Activated gamma-delta T cell treated with anti-CD3 and anti-CD28 coated beads, Interleukin-2, amount 50 U/mL, for 16 hours (primary cell): ENCODE results near the gene AMDHD2.
A peak's percentile ranks its signal among the peaks of the same experiment; 100 is the strongest.
"Not testable (repeated sequence)": the region's sequence is repeated elsewhere in the genome, so short reads cannot be mapped to it uniquely, and the experiment has no call there.

Experiments
- DNase-seq: peaks from one replicate; pipeline ENCODE4 v3.0.0-alpha.2; 2020; ENCODE audit warnings: low read depth

The AMDHD2 gene

DNA sequence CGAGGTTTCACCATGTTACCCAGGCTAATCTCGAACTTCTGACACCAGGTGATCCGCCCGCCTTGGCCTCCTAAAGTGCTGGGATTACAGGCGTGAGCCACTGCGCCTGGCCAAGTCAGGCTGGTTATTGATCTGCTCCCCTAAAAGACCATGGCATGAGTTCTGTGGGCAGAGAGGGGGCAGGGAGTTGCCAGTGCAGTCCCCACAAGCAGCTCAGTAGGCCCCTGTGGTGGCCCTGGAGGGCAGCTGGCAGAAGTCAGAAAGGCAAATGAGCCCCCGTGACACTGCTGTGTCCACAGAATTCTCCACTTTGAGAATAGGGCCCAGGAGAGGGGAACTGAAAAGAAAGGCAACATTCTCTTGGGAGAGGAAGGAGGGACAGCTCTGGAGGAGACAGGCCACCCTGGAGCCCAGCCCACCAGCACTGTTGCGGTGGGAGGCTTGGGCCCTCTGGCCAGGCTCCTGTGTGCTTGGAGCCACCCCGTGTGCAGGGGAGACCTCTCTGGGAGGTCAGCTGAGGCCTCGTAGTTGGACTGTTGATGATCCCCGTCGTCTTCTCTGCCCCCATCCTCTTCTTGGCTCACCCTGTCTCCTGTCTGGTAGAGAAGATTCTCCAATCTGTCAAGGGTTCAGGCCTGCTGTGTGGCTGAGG, 2.1 kb upstream of the AMDHD2 start:
- DNase-seq, result no peak

DNA sequence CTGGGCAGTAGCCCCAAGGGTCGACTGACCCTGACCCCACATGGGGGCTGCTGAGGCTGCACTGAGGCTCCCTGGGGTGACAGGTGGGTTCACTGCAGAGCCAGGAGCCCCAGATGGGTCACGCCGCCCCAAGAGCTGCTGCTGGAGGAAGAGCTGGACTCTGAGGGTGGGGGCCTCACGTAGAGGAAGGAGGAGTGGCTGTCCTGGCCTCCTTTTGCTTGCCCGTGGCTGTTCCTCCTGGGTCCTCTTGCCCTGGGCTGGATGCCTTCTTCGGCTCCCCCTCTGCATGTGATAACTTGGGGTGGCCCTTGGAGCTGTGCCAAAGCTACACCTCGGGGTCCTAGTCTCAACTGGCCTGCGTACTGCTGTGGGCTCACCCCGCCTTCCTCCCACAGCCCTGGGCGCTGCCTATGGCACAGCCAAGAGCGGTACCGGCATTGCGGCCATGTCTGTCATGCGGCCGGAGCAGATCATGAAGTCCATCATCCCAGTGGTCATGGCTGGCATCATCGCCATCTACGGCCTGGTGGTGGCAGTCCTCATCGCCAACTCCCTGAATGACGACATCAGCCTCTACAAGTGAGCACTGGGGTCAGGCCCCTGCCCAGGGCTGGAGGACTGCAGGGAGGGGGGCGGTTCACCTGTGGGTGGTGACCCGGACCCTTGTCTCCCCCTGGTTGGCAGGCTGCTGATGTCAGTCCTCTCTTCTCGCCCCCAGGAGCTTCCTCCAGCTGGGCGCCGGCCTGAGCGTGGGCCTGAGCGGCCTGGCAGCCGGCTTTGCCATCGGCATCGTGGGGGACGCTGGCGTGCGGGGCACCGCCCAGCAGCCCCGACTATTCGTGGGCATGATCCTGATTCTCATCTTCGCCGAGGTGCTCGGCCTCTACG, 1.1 kb upstream of the AMDHD2 start:
- no peak for DNase-seq

DNA sequence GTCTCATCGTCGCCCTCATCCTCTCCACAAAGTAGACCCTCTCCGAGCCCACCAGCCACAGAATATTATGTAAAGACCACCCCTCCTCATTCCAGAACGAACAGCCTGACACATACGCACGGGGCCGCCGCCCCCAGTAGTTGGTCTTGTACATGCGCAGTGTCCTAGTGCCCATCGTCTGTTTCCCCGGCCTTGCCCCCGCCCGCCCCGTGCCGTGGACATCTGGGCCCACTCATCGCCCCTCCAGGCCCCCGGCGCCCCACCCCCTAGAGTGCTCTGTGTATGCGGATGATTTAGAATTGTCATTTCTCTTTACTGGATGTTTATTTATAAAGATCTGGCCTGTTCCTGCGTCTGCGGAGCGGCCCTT, 475 bp upstream of the AMDHD2 start:
- DNase-seq, result no peak

DNA sequence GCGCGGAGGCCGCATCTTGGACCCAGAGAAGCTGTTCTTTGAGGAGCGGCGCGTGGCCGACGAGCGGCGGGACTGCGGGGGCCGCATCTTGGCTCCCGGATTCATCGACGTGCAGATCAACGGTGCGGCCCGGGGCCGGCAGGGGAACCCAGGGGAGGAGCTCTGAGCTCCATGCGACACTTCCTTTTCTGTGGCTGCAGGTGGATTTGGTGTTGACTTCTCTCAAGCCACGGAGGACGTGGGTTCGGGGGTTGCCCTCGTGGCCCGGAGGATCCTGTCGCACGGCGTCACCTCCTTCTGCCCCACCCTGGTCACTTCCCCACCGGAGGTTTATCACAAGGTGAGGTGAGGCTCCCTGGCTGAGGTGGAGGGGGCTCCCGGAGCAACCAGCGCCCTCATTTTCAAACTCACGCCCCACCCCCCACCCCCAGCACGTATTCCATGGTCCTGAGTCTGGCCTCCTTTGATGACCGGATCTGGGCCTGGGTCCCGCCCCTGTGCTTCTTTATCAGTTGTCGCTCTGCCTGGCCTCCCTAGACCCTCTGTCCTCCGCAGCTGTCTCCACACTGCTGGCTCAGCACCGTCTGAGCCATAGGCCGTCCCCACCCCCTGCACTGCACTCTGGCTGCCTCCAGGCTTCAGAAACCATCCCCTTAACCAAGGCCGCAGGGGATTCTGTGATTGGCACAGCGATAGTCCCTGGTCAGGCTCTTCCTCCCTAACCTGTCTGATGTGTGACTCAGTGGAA, 787 bp downstream of the AMDHD2 start:
- peak; percentile 41 for DNase-seq

DNA sequence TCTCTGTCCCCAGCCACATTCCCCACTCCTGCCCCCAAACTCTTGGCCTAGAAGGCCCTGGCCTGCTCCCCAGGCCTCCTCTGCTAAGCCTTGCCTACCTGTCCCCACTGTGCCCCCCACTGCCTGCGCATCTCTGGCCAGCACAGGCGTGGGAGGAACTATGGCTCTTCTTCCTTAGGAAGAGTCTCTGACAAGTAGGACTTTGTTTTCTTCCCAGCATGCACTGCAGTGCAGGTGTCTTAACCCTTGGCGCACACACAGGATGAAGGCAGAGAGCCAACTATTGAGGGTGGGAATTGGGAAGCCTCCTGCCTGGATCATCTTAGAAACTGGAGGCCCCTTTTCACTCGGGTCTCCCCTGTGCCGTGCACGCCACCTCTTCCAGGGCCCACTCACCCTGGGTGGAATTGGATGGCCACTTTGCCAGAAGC, 3.6 kb downstream of the AMDHD2 start:
- no peak for DNase-seq

DNA sequence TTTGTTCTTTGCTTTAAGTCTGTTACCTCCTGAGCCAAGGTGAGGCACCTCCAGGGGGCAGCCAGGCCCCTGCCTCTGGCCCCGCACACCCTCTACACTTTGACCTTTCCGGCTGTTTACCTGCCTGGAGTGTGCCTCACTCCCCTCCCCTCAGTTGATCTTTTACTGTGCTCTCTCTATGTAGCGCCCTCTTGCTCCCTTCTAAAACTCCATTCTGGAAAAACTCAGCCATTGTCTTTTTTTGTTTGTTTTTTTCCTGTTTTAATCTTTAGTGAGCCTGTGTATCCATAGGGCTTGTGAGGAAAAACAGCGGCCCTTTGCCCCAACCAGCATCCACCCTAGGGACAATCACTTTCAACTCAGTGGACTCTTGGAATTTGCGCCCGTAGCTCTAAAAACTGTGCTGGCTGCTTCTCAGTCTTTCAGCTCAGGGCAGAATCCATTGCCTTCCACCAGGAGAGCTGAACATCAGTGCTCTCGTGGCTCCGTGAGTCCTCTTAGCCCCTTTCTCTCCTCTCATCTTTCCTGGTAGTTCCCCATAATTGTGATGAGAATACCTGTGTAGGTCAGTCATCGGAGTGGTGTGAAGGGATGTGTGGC, 4.3 kb downstream of the AMDHD2 start:
- no peak for DNase-seq

DNA sequence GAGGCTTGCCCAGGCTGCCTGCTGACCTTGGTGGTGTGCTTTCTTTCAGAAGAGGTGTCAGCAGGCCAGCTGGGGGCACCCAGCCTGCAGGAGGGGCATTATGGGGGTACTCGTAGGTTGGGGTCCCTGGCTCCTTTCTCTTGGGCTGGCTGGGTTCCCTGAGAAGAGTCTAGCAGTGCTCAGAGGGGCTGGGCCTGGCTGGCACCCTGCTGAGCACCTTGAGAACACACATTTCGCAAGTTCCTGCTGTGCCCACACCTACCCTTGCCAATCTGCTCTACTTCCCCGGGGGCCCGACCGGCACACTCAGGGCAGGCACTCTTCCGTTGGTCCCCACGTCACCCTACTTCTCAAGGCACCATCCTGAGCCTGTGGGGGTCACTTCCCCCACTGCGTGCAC, 6.0 kb downstream of the AMDHD2 start:
- no peak for DNase-seq

DNA sequence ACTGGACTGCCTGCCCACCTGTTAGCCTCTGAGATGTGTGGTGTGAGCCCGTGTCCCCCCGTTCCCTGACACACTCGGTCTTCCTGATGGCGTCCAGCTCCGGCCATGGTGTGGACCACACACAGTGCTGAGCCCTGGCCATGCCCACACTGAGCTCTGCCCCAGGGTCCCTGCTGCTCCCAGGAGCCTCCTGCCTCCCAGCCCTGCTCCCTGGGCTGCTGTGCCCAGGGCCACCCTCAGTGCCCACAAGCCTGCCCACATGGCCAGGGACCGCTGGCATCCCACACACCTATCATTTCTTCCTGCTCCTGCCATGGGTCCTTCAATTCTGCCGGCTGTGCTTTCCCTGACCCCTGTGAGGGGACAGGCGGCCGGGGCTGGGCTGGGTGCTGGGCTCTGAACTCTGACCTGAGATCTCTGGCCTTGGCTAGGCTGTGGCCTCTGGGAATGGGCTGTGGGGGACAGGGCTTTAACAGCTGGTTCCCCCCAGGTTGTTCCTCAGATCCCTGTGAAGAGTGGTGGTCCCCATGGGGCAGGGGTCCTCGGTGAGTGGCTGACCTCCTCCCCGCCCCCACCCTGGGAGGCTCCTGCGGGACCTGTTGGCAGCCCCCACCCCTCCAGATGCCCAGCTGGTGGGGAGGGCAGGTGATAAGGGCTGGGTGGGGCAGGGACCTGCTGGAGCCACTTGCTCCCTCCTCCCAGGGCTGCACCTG, 7.1 kb downstream of the AMDHD2 start:
- no peak for DNase-seq

DNA sequence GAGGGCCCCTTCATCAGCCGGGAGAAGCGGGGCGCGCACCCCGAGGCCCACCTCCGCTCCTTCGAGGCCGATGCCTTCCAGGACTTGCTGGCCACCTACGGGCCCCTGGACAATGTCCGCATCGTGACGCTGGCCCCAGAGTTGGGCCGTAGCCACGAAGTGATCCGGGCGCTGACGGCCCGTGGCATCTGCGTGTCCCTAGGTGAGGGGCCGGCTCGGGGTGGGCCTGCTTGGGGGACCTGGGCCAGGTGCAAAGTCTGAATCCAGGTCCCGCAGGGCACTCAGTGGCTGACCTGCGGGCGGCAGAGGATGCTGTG, 7.6 kb downstream of the AMDHD2 start:
- no peak for DNase-seq

DNA sequence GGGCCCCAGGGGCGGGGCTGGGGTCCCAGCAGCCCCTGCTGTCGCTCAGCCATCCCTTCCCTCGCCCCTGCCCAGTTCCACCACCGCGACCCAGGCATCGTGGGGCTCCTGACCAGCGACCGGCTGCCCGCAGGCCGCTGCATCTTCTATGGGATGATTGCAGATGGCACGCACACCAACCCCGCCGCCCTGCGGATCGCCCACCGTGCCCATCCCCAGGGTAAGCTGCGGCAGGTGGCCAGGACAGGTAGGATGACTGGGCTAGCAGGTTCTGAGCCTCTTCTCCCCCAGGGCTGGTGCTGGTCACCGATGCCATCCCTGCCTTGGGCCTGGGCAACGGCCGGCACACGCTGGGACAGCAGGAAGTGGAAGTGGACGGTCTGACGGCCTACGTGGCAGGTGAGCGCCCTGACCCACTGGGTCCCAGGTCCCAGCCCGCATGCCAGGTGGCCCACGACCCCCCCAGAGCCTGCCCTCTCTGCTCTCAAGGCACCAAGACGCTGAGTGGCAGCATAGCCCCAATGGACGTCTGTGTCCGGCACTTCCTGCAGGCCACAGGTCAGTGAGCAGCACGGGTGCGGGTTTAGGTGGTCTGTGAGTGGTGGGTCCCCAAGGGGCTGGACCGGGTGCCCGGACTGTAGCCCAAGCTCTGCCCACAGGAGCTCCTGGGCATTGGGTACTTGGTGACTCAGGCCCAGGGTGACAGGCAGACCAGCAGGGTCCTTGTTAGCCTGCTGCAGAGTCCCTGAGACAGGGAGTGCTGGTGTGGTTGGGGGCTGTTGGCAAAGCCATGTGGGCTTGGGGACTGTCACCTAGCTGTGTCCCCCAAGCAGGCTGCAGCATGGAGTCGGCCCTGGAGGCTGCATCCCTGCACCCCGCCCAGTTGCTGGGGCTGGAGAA, 8.2 kb downstream of the AMDHD2 start:
- no peak for DNase-seq

DNA sequence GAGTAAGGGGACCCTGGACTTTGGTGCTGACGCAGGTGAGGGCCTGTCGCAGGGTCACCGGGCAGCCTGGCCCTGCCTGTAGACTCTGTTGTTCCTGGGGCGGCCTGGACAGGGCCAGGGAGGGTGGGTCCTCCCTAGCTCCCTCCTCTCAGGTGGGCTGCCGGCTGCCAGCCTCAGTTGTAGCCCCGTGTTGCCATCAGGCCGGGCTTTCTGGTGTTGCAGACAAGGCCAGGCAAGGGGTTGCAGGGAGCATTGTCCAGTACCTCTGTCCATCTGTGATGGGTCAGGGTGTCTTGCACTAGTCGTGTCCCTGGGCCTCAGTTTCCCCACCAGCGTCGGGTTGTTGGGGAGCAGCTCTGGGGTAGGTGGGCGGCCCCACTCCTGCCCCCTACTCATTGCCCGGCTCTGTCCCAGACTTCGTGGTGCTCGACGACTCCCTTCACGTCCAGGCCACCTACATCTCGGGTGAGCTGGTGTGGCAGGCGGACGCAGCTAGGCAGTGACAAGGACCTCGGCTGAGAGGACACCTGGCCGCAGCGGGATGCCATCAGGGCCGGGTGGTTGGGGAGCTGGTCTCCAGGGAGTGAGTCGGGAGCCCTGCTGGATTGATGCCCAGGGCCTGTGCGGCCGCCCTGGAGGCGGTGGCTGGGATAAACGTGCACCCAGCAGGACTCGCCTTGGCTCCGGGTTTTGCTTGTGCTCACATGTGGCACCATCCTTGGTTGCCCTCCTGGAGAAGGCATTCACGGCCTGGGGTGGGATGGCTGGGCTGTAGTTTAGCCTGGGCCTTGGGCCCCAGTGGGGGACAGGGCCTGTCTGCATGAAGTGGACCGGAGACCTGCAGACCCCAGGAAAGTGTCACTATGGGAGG, 9.1 kb downstream of the AMDHD2 start:
- no peak for DNase-seq

DNA sequence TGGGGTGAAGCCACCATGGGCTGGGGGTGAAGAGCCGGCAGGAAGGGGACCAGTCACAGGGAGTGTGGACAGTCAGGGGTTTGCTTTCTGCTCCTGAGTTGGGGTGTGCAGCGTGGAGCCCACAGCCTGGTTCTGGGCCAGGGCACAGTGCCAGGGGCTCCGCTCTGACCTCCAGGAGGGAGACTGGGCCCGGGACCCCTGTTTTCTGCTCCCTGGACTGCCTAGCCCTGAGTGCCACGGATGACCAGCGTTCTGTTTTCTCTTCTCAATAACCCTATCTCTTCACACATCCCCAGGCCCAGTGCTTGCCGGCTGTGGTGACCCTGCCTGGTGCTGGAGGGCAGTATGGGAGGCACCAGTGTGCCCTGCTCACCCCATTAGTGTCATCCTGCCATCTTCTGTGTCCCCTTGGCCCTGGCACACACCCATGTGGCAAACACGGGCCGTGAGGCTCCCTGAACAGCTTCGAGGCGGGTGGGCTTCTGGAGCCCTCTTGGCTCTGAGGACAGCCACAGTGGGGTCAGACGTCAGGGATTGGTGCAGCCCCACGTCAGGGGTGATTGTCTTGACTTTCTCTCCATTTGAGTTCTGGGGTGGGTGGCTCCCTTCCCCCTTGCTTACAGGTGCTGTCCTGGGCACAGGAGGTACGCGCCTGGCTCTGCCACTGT, 9.9 kb downstream of the AMDHD2 start:
- DNase-seq, result no peak

DNA sequence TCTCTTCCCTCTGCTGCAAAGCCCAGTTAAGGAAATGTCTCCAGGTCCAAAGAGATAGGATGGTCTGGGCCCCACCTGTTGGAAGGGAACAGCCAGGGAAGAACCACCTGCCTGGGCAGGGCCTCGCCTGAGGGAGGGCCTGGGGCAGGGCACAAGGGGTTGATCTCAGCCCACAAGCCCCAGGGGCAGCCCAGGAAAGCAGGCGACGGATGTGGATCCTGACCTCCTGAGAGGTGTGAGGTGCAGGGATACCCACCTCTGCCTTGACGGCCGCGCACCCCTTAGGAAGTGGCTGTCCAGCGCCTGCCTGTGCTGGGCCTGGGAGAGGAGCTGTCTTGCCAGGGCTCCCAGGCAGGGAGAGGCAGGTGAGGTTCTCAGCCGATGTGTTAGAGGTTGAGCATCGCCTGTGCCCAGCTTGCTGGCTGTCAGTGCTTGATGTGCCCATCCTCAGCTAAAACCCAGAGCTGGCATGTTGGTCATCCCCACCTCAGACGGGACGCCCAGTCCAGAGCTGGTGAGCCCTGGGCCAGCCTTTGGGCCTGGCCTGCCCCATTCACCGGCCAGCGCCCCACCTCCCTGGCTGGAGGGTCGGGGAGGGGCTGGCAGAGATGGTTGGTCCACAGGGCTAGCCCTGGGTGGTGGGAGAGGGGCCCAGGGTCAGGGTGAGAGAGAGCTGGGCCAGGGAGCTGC, 10.6 kb downstream of the AMDHD2 start:
- DNase-seq, result no peak

DNA sequence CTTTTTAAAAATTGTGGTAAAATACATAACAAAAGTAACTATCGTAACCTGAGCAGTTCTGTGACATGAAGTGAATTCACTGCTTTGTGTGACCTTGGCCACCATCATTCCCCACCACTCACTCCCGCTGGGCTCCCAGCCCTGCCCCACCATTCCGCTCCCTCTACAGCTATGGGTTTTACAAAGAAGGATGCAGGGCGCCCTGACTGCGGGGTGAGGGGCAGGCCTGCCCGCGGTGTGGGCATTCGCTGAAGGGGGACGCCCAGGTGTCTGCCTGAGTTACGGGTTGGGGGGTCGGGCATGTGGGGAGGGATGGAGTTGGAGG, 11.2 kb downstream of the AMDHD2 start, which contains the start of gene CEMP1:
Gene CEMP1 (minus strand): TSS at position 38 of the 325 bp plus-strand sequence. CDS start 335 bp downstream, outside the sequence.
- no peak for DNase-seq

DNA sequence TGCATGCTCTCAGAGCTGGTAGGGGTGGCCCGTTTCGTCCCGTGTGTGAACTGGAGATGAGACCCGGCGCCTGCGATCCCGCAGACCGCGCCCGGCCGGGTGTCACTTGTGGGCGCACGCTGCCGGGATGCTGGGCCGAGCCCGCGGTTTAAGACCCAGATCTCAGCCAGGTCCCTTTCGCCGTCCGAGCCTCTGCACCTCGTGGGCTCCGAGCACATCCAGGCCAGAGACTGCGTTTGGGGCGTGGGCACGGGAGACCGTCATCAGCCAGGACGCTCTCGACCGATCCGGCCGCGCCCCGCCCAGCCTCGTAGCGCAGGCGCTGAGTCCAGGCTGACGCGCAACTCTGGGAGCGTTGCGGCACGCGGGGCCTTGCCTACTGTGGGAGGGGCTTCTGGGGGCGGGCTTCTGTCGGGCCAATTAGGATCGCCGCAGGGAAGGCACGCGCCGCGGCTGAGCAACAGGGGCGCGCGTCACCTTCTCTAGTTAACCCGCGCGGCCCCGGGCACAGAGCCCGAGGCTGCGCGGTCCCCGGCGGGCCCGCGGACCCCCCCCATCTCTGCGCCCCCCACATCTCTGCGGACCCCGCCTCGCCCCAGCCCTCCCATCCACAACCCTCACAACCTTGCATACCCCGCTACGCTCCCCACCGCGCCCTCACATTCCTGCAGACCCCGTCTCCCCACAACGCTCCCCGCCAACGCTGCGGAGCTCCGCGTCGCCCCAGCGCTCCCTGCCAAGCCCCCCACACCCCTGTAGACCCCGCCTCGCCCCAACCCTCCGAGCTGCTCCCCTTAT, 11.7 kb downstream of the AMDHD2 start:
- DNase-seq, result peak; percentile 95

DNA sequence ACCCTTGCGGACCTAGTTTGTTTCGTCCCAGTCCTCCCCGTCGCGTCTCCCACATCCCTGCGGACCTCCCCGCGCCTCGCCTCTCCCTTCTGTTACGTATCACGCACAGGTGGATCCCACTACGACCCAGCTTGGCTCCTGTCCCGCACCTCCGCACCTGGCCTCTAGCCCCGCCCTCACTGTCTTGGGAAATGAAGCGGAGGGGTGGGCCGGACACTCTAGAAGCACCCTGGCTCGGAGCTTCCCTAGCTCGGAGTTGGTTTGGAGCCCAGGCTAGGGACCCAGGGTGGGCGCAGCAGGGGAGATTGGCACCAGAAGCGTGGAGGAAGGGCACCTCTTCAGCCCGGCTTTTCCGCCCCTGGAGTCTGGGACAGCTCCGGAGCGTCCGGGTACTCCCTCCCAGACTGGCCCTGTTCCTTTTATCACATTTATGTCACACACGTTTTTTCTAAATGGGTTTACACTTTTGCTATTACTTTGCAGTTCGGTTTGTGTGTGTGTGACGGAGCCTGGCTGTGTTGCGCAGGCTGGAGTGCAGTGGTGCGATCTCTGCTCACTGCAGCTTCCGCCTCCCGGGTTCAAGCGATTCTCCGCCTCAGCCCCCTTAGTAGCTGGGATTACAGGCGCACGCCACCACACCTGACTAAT, 12.4 kb downstream of the AMDHD2 start:
- DNase-seq, result peak; percentile 28

DNA sequence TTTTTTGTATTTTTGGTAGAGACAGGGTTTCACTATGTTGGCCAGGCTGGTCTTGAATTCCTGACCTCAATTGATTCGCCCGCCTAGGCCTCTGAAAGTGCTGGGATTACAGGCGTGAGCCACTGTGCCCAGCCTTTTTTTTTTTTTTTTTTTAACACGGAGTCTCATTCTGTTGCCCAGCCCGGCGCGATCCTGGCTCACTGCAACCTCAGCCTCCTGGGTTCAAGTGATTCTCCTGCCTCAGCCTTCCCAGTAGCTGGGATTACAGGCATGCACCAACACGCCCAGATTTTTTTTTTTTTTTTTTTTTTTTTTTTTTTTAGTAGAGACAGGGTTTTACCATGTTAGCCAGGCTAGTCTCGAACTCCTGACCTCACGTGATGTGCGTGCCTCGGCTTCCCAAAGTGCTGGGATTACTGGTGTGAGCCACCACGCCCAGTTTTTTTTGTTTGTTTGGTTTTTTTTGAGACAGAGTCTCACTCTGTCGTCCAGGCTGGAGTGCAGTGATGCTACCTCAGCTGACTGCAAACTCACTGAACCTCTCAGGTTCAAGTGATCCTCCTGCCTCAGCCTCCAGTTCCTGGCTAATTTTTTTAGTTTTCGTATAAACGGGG, 13.1 kb downstream of the AMDHD2 start:
- not testable (repeated sequence) for DNase-seq
